ENCODE data around the gene UBXN11. TPM values are rescaled to one million over a fixed set of nuclear protein-coding genes. Genes with fewer than 3 reads are reported as not detected.

UBXN11 gene
- total RNA-seq, 4 donors from 2014 or later: 7.4 to 36.5 (median 13.4) TPM

DNA sequence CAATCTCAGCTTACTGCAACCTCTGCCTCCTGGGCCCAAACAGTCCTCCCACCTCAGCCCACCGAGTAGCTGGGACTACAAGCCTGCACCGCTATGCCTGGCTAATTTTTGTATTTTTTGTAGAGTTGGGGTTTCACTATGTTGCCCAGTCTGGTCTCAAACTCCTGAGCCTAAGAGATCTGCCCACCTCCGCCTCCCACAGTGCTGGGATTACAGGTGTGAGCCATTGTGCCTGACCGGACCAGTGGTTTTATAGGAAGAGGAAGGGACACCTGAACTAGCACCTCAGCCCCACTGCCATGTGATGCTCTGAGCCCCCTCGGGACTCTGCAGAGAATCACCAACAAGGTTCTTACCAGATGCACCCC lies 43.4 kb upstream of the UBXN11 start:
- no peak for TF ChIP-seq POLR2A (IDR thresholded peaks at IDR 0.05)
- TF ChIP-seq, protein P1, sequence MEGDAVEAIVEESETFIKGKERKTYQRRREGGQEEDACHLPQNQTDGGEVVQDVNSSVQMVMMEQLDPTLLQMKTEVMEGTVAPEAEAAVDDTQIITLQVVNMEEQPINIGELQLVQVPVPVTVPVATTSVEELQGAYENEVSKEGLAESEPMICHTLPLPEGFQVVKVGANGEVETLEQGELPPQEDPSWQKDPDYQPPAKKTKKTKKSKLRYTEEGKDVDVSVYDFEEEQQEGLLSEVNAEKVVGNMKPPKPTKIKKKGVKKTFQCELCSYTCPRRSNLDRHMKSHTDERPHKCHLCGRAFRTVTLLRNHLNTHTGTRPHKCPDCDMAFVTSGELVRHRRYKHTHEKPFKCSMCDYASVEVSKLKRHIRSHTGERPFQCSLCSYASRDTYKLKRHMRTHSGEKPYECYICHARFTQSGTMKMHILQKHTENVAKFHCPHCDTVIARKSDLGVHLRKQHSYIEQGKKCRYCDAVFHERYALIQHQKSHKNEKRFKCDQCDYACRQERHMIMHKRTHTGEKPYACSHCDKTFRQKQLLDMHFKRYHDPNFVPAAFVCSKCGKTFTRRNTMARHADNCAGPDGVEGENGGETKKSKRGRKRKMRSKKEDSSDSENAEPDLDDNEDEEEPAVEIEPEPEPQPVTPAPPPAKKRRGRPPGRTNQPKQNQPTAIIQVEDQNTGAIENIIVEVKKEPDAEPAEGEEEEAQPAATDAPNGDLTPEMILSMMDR (IDR thresholded peaks at IDR 0.05): no peak
- intact Hi-C loops (cut with DNase I; ENCODE audit: low total_unique reads): no loop called here
- no peak overlapping the region for H3K4me3 ChIP-seq
- DNase-seq: no peak
- no peak overlapping the region for H3K27ac ChIP-seq
- H3K36me3 ChIP-seq: no peaks in the 10 kb centered on the region
- H3K9me3 ChIP-seq: no peaks in the 10 kb centered on the region
- no peaks in the 10 kb centered on the region for H3K4me1 ChIP-seq
- H3K27me3 ChIP-seq: no peaks in the 10 kb centered on the region

DNA sequence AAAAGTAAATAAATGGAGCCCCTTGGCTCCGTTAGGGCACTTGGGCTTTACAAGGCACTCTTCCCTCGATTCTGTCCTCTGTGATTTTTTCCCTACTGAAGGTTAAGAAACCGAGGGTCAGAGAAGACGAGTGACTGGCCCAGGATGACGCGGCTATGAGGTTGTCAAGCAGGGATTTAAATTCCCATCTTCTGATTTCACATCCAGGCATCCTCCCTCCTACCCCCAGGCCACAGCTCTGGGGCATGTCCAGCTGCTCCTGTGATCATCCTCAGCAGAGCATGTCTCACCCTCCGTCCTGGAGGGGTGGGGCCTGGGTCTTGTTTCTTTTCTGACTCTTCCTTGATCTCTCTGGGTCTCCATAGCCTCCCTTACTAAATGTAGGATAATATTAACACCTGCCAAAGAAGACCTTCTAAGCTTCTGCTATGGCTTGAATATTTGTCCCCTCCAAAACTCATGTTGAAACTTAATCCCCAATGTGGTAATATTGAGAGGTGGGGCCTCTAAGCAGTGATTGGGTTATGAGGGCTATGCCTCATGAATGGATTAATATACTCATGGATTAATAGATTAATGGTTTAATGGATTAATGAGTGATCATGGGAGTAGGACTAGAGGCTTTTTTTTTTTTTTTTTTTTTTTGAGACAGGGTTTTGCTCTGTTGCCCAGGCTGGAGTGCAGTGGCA lies 42.9 kb upstream of the UBXN11 start:
- H3K9me3 ChIP-seq: no peaks in the 10 kb centered on the region
- H3K27me3 ChIP-seq: no peaks in the 10 kb centered on the region
- H3K4me1 ChIP-seq: no peaks in the 10 kb centered on the region
- TF ChIP-seq POLR2A (IDR thresholded peaks at IDR 0.05): no peak
- TF ChIP-seq, protein P1 (IDR thresholded peaks at IDR 0.05): no peak
- no peak overlapping the region for H3K27ac ChIP-seq
- intact Hi-C loops (cut with DNase I; ENCODE audit: low total_unique reads): no loop called here
- H3K4me3 ChIP-seq: no peak overlapping the region
- H3K36me3 ChIP-seq: no peaks in the 10 kb centered on the region
- DNase-seq: no peak

DNA sequence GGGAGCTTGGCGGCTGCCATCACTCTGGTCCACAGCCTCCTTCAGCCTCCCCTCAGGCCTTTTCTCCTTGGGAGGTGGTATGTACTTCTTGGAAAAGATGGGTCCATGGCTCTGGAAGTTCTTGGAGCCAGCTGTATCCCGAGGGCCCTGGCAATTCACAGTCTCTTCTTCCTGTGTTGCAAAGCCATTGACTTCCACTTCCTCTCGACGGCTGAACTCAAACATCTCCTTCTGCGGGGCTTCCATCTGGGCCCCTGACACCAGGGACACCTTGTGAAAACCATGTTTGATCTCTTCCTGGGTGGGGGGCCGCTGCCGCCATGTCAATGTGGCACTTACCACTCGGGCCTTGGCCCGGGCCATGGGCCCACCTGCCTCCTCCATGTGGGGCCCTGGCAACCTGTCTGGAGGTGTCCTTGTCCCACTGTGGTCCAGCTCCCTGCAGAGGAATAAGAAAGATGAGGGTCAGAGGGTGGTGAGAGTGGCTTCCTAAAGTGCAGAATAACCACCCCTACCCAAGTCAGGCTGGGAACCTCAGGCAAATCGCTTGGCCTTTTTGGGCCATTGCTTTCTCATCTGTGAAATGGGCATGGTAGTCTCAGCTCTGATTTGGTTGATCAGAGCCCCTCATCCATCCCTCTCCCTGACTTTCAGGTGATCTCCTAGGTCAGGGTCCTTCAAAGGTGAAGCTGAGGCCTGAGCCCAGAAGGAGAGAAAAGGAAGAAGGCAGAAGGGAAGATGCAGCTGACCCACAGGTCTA lies 40.0 kb upstream of the UBXN11 start:
- TF ChIP-seq POLR2A (IDR thresholded peaks at IDR 0.05): no peak
- TF ChIP-seq, protein P1 (IDR thresholded peaks at IDR 0.05): no peak
- Histone ChIP-seq H3K27me3 (no peaks in the 10 kb centered on the region), H3K27ac (no peak overlapping the region), H3K4me1 (no peaks in the 10 kb centered on the region), H3K36me3 (no peaks in the 10 kb centered on the region), H3K4me3 (no peak overlapping the region), H3K9me3 (no peaks in the 10 kb centered on the region)
- intact Hi-C loops (cut with DNase I; ENCODE audit: low total_unique reads): no loop called here
- no peak for DNase-seq

DNA sequence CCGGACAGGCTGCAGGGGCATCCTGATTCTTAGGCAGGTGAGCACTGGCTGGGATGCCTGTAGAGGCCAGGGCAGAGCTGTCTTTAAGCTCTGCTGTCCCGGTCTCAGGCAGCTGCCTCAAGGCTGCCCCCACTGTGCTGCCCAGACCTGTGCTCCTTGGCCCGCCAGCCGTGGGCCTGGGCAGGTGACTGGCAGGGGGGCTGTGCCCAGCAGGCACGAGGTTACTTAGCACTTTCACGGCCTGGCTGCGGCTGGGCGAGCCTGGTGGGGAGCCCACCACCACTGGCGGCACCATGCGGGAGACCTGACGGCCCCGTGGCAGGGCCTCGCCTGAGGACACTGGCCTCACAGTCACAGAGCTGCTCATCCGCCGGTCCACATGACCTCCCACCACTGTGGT lies 39.3 kb upstream of the UBXN11 start:
- H3K9me3 ChIP-seq: no peaks in the 10 kb centered on the region
- H3K4me1 ChIP-seq: no peaks in the 10 kb centered on the region
- TF ChIP-seq POLR2A (IDR thresholded peaks at IDR 0.05): no peak
- TF ChIP-seq, protein P1 (IDR thresholded peaks at IDR 0.05): no peak
- H3K36me3 ChIP-seq: no peaks in the 10 kb centered on the region
- H3K4me3 ChIP-seq: no peak overlapping the region
- no peaks in the 10 kb centered on the region for H3K27me3 ChIP-seq
- intact Hi-C loops (cut with DNase I; ENCODE audit: low total_unique reads): no loop called here
- H3K27ac ChIP-seq: no peak overlapping the region
- DNase-seq: no peak

DNA sequence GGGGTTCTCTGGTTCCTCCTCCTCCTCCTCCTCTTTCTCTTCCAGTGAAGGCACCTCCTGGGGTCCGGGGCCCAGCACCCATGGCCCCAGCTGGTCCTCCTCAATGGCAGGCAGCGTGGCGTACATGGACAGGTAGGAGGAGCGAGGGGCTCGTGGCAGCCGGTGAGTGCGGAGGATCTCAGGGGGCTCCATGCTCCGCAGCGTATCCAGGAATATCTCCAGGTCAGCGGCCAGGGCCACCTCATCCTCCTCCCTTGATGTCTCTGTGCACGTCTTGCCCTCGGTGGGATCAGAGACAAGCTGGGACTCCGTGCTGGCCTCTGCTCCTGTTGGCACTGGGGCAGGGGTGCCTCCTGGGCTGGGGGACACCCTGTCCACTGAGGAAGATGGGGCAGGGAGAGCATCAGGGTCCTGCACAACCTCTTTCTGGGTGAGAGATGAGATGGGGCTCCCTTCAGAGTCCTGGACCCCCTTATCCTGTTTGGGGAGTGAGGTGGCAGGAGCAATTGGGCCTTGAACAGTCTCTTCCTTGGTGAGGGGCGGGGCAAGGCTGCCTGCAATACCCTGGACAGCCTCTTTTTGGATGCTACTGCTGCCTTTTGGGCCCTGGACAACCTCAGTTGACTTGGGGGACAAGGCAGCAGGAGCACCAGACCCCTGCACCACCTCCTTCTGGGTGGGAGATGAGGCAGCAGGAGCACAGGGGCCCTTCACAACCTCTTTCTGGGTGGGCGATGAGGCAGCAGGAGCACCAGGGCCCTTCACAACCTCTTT lies 37.9 kb upstream of the UBXN11 start:
- H3K4me1 ChIP-seq: no peaks in the 10 kb centered on the region
- H3K27me3 ChIP-seq: no peaks in the 10 kb centered on the region
- no peak overlapping the region for H3K27ac ChIP-seq
- no peak overlapping the region for H3K4me3 ChIP-seq
- no peaks in the 10 kb centered on the region for H3K9me3 ChIP-seq
- no peak for DNase-seq
- no peaks in the 10 kb centered on the region for H3K36me3 ChIP-seq
- TF ChIP-seq, protein P1 (IDR thresholded peaks at IDR 0.05): no peak
- TF ChIP-seq POLR2A (IDR thresholded peaks at IDR 0.05): no peak
- intact Hi-C loops (cut with DNase I; ENCODE audit: low total_unique reads): no loop called here
